Suprapubic skin (tissue), 4 donors: ENCODE measurements around the gene SGMS2.

ENCODE experiments used
- POLR2A ChIP-seq, 2 donors: fragments of 450-650 bp; IDR thresholded peaks; one replicate each; pipeline ENCODE4 v1.6.1; 2017; ENCODE audit warnings: antibody characterized with exemption in 2 of 2, mild to moderate bottlenecking in 2 of 2, moderate library complexity in 2 of 2
- POLR2AphosphoS5 ChIP-seq, 3 donors: sonication (generic); formaldehyde crosslinking; IDR thresholded peaks; one replicate each; pipeline ENCODE4 v1.6.1; 2017; ENCODE audit warnings: antibody characterized with exemption in 3 of 3
- TF ChIP-seq, protein P1 (sequence below), 2 donors: fragments of 200-600 bp in 1 of 2; fragments of 450-650 bp in 1 of 2; sonication (generic) in 1 of 2; IDR thresholded peaks; one replicate each; pipeline ENCODE4 v1.5.1; 2016 to 2019; ENCODE audit warnings: antibody characterized with exemption in 2 of 2, mild to moderate bottlenecking in 1 of 2, moderate library complexity in 1 of 2

DNA sequence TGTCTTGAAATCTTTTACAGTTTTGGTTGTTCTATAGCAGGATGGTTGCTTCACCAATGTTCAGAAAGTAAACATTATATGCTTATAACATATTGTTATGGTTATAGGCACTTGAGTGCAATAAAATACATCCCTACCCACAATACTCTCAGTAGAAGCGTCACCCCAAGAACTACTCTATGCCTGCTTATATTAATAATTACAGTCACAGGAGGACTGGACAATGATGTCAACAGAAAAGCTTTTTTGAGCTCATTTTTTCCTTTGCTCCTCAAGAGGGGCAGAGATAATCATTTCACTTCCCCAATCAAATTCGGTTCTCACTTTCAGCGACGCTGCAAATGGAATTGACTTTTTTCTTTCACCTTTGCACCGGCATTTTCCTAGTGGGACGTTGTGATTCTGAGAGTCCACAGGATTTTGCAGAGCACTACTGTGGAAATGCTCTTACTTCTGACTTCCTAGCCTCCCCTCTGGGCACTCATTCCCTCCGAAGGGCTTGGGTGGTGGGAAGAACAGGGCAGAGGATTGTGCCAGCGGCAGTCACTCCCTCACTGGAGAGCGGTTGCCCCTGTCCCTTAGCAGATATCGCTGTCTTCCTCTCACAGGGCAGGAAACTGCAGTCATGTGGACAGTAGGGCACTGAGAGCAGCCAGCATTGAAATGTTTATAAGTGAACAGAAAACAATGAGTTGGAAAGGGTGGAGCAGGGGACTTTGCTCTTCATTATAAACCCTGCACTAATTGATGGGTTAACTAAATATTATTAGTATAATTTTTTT, 24.9 kb upstream of the SGMS2 start:
- TF ChIP-seq, protein P1, sequence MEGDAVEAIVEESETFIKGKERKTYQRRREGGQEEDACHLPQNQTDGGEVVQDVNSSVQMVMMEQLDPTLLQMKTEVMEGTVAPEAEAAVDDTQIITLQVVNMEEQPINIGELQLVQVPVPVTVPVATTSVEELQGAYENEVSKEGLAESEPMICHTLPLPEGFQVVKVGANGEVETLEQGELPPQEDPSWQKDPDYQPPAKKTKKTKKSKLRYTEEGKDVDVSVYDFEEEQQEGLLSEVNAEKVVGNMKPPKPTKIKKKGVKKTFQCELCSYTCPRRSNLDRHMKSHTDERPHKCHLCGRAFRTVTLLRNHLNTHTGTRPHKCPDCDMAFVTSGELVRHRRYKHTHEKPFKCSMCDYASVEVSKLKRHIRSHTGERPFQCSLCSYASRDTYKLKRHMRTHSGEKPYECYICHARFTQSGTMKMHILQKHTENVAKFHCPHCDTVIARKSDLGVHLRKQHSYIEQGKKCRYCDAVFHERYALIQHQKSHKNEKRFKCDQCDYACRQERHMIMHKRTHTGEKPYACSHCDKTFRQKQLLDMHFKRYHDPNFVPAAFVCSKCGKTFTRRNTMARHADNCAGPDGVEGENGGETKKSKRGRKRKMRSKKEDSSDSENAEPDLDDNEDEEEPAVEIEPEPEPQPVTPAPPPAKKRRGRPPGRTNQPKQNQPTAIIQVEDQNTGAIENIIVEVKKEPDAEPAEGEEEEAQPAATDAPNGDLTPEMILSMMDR (IDR thresholded peaks at IDR 0.05) = no peak
- TF ChIP-seq POLR2A (IDR thresholded peaks at IDR 0.05) (no peak), POLR2AphosphoS5 (IDR thresholded peaks at IDR 0.05) (no peak)
